GM21619 (cell line): ENCODE data around the gene TRIM72.
"Not testable (repeated sequence)": the region's sequence is repeated elsewhere in the genome, so short reads cannot be mapped to it uniquely, and the experiment has no call there.

Source experiments
- ATAC-seq: cut with Tn5 transposase; IDR thresholded peaks from one replicate; pipeline ENCODE4 v1.9.1; 2021; ENCODE audit not compliant: unreplicated experiment

The TRIM72 gene

GRCh38 chr16:31250782-31251384, 37.0 kb downstream of the TRIM72 start:
- no peak for ATAC-seq

- ATAC-seq, result no peak
Measured at GRCh38 chr16:31251435-31251834, 37.5 kb downstream of the TRIM72 start.

DNA sequence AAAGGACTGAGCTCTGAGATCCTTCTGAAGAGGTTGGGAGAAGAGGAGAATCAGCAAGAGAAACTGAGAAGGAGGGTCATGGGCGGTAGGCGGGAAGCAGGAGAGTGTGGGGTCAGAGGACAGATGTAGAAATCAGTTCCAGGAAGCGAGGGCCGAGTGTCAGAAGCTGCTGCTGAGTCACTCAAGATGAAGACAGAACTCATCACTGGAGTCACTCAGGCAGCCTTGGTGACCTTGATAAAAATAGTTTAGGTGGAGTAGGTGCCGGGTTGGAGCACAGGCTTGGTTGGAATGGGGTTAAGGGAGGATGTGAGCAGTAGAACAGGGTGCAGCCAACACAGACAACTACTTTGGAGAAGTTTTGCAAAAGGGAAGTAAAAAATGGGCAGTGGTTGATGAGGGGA, 39.7 kb downstream of the TRIM72 start:
- no peak for ATAC-seq

DNA sequence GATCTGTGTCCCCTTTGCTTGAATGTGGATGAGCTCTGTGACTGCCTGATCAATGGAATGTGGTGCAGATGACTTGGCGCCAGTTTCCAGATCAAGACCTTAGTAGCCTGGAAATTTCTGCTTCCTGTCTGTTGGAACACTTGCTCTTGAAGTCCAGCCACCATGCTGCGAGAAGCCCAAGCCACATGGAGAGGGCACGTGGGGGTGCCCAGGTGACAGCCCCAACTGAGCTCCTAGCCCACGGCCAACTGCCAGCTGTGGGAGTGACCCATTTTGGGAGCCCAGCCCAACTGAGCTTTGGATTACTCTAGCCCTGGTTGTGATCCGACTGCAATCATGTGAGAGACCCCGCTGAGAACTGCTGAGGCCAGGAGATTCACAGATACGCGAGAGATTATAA, 42.5 kb downstream of the TRIM72 start:
- no peak for ATAC-seq

DNA sequence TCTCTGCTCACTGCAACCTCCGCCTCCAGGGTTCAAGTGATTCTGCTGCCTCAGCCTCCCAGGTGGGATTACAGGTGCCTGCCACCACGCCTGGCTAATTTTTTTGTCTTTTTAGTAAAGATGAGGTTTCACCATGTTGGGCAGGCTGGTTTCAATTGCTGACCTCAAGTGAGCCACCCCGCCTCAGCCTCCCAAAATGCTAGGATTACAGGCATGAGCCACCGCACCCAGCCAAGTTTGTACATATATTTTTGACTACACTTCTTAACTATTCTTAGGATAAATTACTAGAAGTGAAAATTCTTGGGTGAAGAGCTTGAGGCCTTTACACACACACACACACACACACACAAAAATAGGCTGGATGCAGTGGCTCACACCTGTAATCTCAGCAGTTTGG, 44.4 kb downstream of the TRIM72 start:
- ATAC-seq, result no peak

DNA sequence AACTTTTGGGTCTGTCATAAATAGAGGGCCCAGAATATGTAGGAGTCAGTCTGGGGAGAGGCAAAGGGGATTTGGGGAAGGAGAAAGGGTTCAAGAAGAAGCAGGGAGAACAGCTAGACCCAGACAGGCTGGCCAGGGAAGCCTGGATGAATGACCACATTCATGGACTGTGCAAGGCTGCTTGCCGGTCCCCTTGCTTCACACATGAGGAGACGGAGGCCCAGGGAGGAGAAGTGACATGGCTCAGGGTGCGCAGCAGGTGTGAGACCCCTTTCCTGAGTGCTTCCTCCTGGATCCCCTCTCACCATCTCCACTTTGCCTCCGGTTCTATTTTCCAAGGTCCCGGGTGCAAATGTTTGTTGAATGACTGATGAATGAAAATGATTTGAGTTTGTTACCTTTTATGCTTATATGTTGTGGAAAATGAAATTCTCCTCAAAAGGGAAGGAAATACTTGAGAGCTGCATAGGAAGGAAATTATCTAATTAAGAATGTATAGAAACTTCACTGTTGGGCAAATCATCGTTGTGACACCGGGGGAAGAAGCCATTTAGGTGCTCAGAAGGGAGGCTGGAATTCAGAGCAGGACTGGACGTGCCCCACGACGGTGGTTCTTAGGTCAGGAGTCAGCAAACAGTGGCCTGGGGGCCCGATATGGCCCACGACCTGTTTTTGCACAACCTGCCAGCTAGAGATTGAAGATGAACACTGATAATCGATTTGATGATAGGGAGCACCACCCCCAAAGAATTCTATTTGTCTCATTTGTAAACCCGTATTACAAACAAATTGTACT, 46.4 kb downstream of the TRIM72 start:
- ATAC-seq, result no peak

DNA sequence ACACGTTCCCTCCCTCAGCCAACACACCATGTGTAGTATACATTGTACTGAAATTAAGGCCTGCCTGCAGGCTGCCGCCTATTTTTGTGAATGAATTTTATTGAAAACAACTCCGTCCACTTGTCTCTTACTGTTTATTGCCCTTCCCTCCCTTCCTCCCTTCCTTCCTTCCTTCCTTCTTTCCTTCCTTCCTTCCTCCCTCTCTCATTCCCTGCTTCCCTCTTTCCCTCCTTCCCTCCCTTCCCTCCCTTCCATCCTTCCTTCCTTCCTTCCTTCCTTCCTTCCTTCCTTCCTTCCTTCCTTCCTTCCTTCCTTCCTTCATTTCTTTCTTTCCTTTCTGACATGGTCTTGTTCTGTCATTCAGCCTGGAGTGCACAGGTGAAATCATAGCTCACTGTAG, 48.2 kb downstream of the TRIM72 start:
- ATAC-seq, result no peak

DNA sequence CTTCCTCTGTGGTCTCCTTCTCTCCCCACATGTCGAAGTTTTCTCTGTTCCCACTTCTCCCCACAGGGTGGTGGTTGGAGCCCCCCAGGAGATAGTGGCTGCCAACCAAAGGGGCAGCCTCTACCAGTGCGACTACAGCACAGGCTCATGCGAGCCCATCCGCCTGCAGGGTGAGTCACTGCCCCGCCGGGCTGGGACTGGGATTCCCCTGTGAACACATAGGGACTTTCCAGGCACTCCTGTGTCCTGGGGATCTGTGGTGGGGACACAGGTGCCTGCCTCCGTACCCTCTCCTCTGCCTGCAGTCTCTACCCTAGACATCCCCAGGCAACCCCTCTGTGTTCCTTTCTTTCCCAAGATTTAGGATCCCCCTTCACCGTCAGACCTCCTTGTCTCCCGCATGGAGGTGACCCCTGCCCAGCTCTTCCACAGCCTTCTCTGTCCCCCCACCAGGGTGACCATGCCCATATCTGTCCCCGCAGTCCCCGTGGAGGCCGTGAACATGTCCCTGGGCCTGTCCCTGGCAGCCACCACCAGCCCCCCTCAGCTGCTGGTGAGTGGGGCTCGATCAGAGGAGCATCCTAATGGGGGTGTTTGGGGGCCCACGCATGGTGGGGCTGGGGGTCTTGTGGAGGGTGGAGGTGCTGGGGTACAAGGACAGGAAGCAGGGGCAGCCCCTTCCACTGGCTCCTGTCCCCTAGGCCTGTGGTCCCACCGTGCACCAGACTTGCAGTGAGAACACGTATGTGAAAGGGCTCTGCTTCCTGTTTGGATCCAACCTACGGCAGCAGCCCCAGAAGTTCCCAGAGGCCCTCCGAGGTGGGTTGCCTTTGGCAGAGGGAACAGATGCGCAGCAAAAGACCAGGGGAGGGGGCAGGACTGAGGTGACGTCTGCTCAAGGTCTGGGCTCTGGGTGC, 51.7 kb downstream of the TRIM72 start:
- peak; percentile 84 for ATAC-seq

DNA sequence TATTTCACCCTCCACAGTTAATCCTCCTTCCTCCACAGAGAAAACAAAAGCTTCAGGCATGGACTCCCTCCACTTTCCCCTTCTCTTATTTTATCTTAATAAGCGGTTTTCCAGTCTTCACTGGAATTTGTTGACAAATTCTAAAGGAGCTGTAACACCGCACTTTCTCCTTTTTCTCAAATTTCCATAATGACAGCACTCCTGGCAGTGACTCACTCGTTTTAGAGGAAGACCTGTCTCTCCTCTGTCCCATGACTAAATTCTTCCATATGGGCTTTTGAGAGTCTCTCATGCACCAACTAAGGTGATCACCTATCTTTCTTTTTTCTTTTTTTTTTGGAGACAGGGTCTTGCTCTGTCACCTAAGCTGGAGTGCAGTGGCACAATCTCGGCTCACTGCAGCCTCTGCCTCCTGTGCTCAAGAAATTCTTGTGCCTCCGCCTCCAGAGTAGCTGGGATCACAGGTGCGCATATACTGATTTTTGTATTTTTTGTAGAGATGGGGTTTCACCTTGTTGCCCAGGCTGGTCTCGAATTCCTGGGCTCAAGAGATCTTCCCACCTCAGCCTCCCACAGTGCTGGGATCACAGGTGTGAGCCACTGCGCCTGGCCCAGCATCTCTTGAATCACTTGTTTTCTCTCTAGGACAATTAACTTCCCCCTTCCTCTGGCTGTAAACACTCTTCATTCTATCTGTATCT, 53.6 kb downstream of the TRIM72 start:
- no peak for ATAC-seq

DNA sequence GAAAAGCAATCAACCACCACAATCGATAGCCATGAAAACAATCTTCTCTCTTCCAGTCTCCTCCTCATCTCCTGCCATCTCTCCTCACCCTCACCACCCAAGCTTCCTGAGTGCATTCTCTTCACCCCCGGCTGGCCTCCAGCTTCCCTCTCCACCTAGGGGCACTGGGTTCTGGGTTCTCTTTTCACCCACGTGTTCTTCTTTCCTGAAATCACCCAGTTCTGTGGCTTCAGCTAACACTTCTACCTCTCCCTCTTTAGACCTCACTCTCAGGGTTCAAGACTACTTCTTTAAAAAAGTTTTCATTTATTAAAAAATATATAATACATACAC, 54.1 kb downstream of the TRIM72 start:
- ATAC-seq, result no peak

GRCh38 chr16:31268891-31269290, 55.0 kb downstream of the TRIM72 start:
- no peak for ATAC-seq

- no peak for ATAC-seq
Measured at GRCh38 chr16:31269541-31269940, 55.6 kb downstream of the TRIM72 start.

- not testable (repeated sequence) for ATAC-seq
Measured at GRCh38 chr16:31269973-31270372, 56.1 kb downstream of the TRIM72 start.

DNA sequence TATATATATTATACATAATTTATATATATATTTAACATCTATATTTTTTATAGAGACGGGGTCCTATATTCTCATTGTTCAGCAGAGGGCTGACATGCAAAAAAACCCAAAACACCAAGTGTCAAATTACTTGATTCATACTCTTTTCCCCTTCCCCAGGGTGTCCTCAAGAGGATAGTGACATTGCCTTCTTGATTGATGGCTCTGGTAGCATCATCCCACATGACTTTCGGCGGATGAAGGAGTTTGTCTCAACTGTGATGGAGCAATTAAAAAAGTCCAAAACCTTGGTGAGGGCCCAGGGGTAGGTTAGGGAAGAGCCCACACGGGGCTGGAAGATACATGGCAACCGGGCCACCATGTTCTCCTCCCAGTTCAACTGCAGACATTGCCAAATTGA, 56.9 kb downstream of the TRIM72 start:
- ATAC-seq, result no peak

- ATAC-seq, result no peak
Measured at GRCh38 chr16:31271621-31272190, 57.8 kb downstream of the TRIM72 start.

DNA sequence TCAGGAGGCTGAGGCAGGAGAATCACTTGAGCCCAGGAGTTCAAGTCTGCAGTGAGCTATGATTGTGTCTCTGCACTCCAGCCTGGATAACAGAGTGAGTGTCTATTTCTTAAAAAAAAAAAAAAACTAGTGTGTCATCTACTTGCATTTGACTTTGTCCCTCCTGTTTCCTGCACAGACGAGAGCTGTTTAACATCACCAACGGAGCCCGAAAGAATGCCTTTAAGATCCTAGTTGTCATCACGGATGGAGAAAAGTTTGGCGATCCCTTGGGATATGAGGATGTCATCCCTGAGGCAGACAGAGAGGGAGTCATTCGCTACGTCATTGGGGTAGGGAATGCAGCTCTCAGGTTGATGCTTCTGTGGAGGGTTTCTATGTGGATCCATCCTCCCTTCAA, 59.3 kb downstream of the TRIM72 start:
- no peak for ATAC-seq

- no peak for ATAC-seq
Measured at GRCh38 chr16:31273676-31274075, 59.8 kb downstream of the TRIM72 start.

DNA sequence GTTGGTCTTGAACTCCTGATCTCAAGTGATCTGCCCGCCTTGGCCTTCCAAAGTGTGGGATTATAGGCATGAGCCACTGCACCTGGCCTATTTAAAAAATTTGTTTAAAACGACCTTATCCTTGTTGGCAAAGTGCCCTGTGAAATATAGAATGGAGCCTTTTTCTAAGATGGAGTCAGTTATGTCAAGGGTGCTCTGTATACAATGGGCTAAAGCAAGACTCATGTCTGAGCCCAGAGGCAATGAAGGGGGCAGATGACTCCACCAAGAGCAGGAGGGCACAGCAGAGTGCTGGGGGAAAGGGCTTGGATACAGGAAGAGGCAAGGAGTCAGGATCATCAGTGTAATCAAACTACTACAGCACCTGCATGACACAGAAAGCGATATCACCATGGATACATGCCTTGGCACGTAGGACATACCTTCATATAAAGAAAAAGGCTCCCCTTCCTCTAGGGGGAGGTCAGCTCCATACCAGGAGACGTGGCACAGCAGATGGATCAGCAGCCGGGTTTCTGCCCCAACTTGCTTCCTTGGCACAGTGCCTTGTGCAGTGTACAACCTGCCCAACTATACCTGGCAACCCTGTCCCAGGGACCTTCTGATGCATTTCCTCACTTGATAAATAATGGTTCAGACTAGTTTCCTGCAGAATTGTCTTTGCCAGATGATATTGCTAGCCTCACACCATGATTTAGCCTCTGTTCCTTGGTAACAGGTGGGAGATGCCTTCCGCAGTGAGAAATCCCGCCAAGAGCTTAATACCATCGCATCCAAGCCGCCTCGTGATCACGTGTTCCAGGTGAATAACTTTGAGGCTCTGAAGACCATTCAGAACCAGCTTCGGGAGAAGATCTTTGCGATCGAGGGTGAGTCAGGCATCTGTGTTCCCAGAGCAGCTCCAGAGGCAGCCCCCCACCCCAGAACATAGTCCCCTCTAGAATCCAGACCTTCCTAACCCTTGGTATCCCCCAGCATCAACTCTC, 61.2 kb downstream of the TRIM72 start:
- ATAC-seq, result no peak

- no peak for ATAC-seq
Measured at GRCh38 chr16:31276600-31276999, 62.7 kb downstream of the TRIM72 start.
